NCI-H460 (cell line): ENCODE data around the gene HS3ST3A1. TPM values are rescaled to one million over a fixed set of nuclear protein-coding genes. Genes with fewer than 3 reads are reported as not detected.
"Not testable (repeated sequence)": the region's sequence is repeated elsewhere in the genome, so short reads cannot be mapped to it uniquely, and the experiment has no call there.

Source experiments
- DNase-seq: peaks from one replicate; pipeline ENCODE4 v3.0.0-alpha.2; 2016; ENCODE audit warnings: low read depth; ENCODE audit errors: extremely low read depth
- total RNA-seq: library from RNA; depleted of rRNA; stranded (reverse); fragments of >200 nt; shearing (Covaris generic); gene quantifications from 2 replicates; pipeline ENCODE4 v1.2.3, GENCODE V29; 2014

HS3ST3A1 gene
- total RNA-seq, 1 experiment from 2014 or later, result 9.0 TPM

GRCh38 chr17:13576661-13577526 lies 24.8 kb downstream of the HS3ST3A1 start:
- DNase-seq, result no peak

- DNase-seq, result no peak
Measured at GRCh38 chr17:13575922-13576419, 25.8 kb downstream of the HS3ST3A1 start.

- DNase-seq, result no peak
Measured at GRCh38 chr17:13575466-13575865, 26.3 kb downstream of the HS3ST3A1 start.

GRCh38 chr17:13572581-13572980 lies 29.1 kb downstream of the HS3ST3A1 start:
- DNase-seq, result no peak

GRCh38 chr17:13569398-13570123 lies 32.2 kb downstream of the HS3ST3A1 start:
- DNase-seq, result no peak

- DNase-seq, result no peak
Measured at GRCh38 chr17:13568582-13569397, 32.9 kb downstream of the HS3ST3A1 start.

GRCh38 chr17:13563866-13564265 lies 37.9 kb downstream of the HS3ST3A1 start:
- DNase-seq, result no peak

GRCh38 chr17:13562271-13562800 lies 39.4 kb downstream of the HS3ST3A1 start:
- no peak for DNase-seq

- DNase-seq, result peak; percentile 76
Measured at GRCh38 chr17:13561606-13562270, 40.0 kb downstream of the HS3ST3A1 start.

- no peak for DNase-seq
Measured at GRCh38 chr17:13560935-13561334, 40.8 kb downstream of the HS3ST3A1 start.

GRCh38 chr17:13558588-13558987 lies 43.1 kb downstream of the HS3ST3A1 start:
- DNase-seq, result no peak

GRCh38 chr17:13557077-13557476 lies 44.7 kb downstream of the HS3ST3A1 start:
- DNase-seq, result no peak

GRCh38 chr17:13554231-13554630 lies 47.5 kb downstream of the HS3ST3A1 start:
- DNase-seq, result no peak

- no peak for DNase-seq
Measured at GRCh38 chr17:13550291-13550690, 51.4 kb downstream of the HS3ST3A1 start.

GRCh38 chr17:13548576-13548975 lies 53.2 kb downstream of the HS3ST3A1 start:
- DNase-seq, result not testable (repeated sequence)

GRCh38 chr17:13546851-13547250 lies 54.9 kb downstream of the HS3ST3A1 start:
- no peak for DNase-seq

GRCh38 chr17:13545941-13546340 lies 55.8 kb downstream of the HS3ST3A1 start:
- no peak for DNase-seq

- no peak for DNase-seq
Measured at GRCh38 chr17:13544765-13545164, 57.0 kb downstream of the HS3ST3A1 start.

- no peak for DNase-seq
Measured at GRCh38 chr17:13544292-13544691, 57.4 kb downstream of the HS3ST3A1 start.

- no peak for DNase-seq
Measured at GRCh38 chr17:13542636-13543035, 59.1 kb downstream of the HS3ST3A1 start.
